H9 (cell line): Measurements from ENCODE around the gene MEF2A. TPM values are rescaled to one million over a fixed set of nuclear protein-coding genes. Genes with fewer than 3 reads are reported as not detected.

Experiments used
- DNase-seq: peaks from one replicate; pipeline ENCODE4 v3.0.0-alpha.2; 2017
- H2AFZ ChIP-seq: one replicate; pipeline ENCODE4 v1.6.1; 2013; ENCODE audit warnings: mild to moderate bottlenecking, low read length, control low read depth, moderate library complexity
- H2AK5ac ChIP-seq: 2 replicates; pipeline ENCODE4 v1.6.1; 2013; ENCODE audit warnings: low read length, control low read depth, mixed read lengths; ENCODE audit not compliant: insufficient read length
- H2BK120ac ChIP-seq: one replicate; pipeline ENCODE4 v1.6.1; 2013; ENCODE audit warnings: low read depth, mild to moderate bottlenecking, low read length, control low read depth, inconsistent platforms; ENCODE audit not compliant: poor library complexity, severe bottlenecking
- H2BK12ac ChIP-seq: 2 replicates; pipeline ENCODE4 v1.6.1; 2013; ENCODE audit warnings: low read length, control low read depth, mixed read lengths, low read depth; ENCODE audit not compliant: insufficient read length
- H2BK15ac ChIP-seq: 2 replicates; pipeline ENCODE4 v1.6.1; 2013; ENCODE audit warnings: low read depth, low read length, control low read depth
- H2BK20ac ChIP-seq: one replicate; pipeline ENCODE4 v1.6.1; 2013; ENCODE audit warnings: low read depth, mild to moderate bottlenecking, low read length, control low read depth, inconsistent platforms; ENCODE audit not compliant: poor library complexity, severe bottlenecking
- H2BK5ac ChIP-seq: 2 replicates; pipeline ENCODE4 v1.6.1; 2013; ENCODE audit warnings: low read length, control low read depth, mixed read lengths; ENCODE audit not compliant: insufficient read length
- H3K14ac ChIP-seq: 2 replicates; pipeline ENCODE4 v1.6.1; 2013; ENCODE audit warnings: low read length, control low read depth; ENCODE audit not compliant: insufficient read depth
- H3K18ac ChIP-seq: 2 replicates; pipeline ENCODE4 v1.6.1; 2013; ENCODE audit warnings: low read depth, mild to moderate bottlenecking, mixed read lengths, low read length, control low read depth; ENCODE audit not compliant: insufficient read length
- H3K23ac ChIP-seq: 2 replicates; pipeline ENCODE4 v1.6.1; 2013; ENCODE audit warnings: low read length, control low read depth, mixed read lengths, low read depth; ENCODE audit not compliant: insufficient read length
- H3K23me2 ChIP-seq: 2 replicates; pipeline ENCODE4 v1.6.1; 2013; ENCODE audit warnings: low read depth, mild to moderate bottlenecking, mixed read lengths, low read length, control low read depth; ENCODE audit not compliant: insufficient read length, poor library complexity, severe bottlenecking
- H3K27ac ChIP-seq: 2 replicates; pipeline ENCODE4 v1.5.1; 2013; ENCODE audit warnings: low read length, control low read depth, mixed read lengths, low read depth; ENCODE audit not compliant: insufficient read length
- H3K27me3 ChIP-seq: 2 replicates; pipeline ENCODE4 v1.6.1; 2013; ENCODE audit warnings: low read length, control low read depth, inconsistent platforms; ENCODE audit not compliant: insufficient read depth
- H3K4ac ChIP-seq: 2 replicates; pipeline ENCODE4 v1.6.1; 2013; ENCODE audit warnings: low read depth, mild to moderate bottlenecking, control low read depth, inconsistent platforms, low read length, moderate library complexity
- H3K4me1 ChIP-seq: 2 replicates; pipeline ENCODE4 v1.6.1; 2013; ENCODE audit warnings: low read length, control low read depth, inconsistent platforms; ENCODE audit not compliant: insufficient read depth
- H3K4me2 ChIP-seq: 2 replicates; pipeline ENCODE4 v1.6.1; 2013; ENCODE audit warnings: low read length, control low read depth, mixed read lengths; ENCODE audit not compliant: insufficient read length, insufficient read depth
- H3K56ac ChIP-seq: 2 replicates; pipeline ENCODE4 v1.6.1; 2013; ENCODE audit warnings: low read depth, mild to moderate bottlenecking, mixed read lengths, low read length, control low read depth; ENCODE audit not compliant: insufficient read length
- H3K79me1 ChIP-seq: 2 replicates; pipeline ENCODE4 v1.6.1; 2013; ENCODE audit warnings: low read depth, mild to moderate bottlenecking, moderate library complexity, low read length, control low read depth, inconsistent platforms; ENCODE audit not compliant: insufficient read depth, poor library complexity, severe bottlenecking
- H3K79me2 ChIP-seq: 2 replicates; pipeline ENCODE4 v1.6.1; 2013; ENCODE audit warnings: low read length, control low read depth, inconsistent platforms; ENCODE audit not compliant: insufficient read depth
- H3K9ac ChIP-seq: 2 replicates; pipeline ENCODE4 v1.6.1; 2013; ENCODE audit warnings: low read length, control low read depth, mixed read lengths; ENCODE audit not compliant: insufficient read length; ENCODE audit errors: extremely low read depth
- H3K9me3 ChIP-seq: one replicate; pipeline ENCODE4 v1.6.1; 2013; ENCODE audit warnings: low read depth, low read length, inconsistent platforms; ENCODE audit not compliant: control insufficient read depth
- H3T11ph ChIP-seq: one replicate; pipeline ENCODE4 v1.6.1; 2013; ENCODE audit warnings: mild to moderate bottlenecking, low read length, control low read depth, inconsistent platforms
- H4K20me1 ChIP-seq: one replicate; pipeline ENCODE4 v1.6.1; 2013; ENCODE audit not compliant: control insufficient read depth, insufficient read length, insufficient read depth
- H4K5ac ChIP-seq: 2 replicates; pipeline ENCODE4 v1.6.1; 2013; ENCODE audit warnings: low read depth, mild to moderate bottlenecking, mixed read lengths, low read length, control low read depth; ENCODE audit not compliant: insufficient read length
- H4K8ac ChIP-seq: replicated peaks from 2 replicates; pipeline ENCODE4 v1.6.1; 2013; ENCODE audit warnings: low read length, control low read depth, mixed read lengths, low read depth; ENCODE audit not compliant: insufficient read length
- H4K91ac ChIP-seq: 2 replicates; pipeline ENCODE4 v1.6.1; 2013; ENCODE audit warnings: low read depth, mild to moderate bottlenecking, moderate library complexity, mixed read lengths, low read length, control low read depth; ENCODE audit not compliant: insufficient read length
- H3K27ac Mint-ChIP-seq, 3 experiments: 2 replicates in 2 of 3; 3 replicates in 1 of 3; pipeline ENCODE4 v1.8.0; 2020 to 2021; ENCODE audit warnings: mixed read lengths in 3 of 3, mild to moderate bottlenecking in 1 of 3, moderate library complexity in 1 of 3
- H3K27me3 Mint-ChIP-seq: 2 replicates; pipeline ENCODE4 v1.8.0; 2021; ENCODE audit warnings: low read depth, mild to moderate bottlenecking, moderate library complexity, mixed read lengths
- H3K36me3 Mint-ChIP-seq, 3 experiments: 2 replicates in 2 of 3; 3 replicates in 1 of 3; pipeline ENCODE4 v1.8.0; 2020 to 2021; ENCODE audit warnings: low read depth in 3 of 3, mixed read lengths in 3 of 3; ENCODE audit not compliant: insufficient read depth in 1 of 3
- H3K4me1 Mint-ChIP-seq, 2 experiments: 2 replicates each; pipeline ENCODE4 v1.8.0; 2020; ENCODE audit warnings: mixed read lengths in 2 of 2
- H3K4me3 Mint-ChIP-seq, 2 experiments: 2 replicates in 1 of 2; 3 replicates in 1 of 2; pipeline ENCODE4 v1.8.0; 2020 to 2021; ENCODE audit warnings: mild to moderate bottlenecking in 2 of 2, mixed read lengths in 2 of 2, moderate library complexity in 1 of 2
- H3K9me3 Mint-ChIP-seq, 2 experiments: 2 replicates in 1 of 2; 3 replicates in 1 of 2; pipeline ENCODE4 v1.8.0; 2020; ENCODE audit warnings: mild to moderate bottlenecking in 2 of 2, mixed read lengths in 2 of 2, moderate library complexity in 1 of 2
- CTCF ChIP-seq: fragments of 200-600 bp; sonication (generic); conservative IDR thresholded peaks from 3 replicates; pipeline ENCODE4 v1.8.0; 2021; ENCODE audit warnings: antibody characterized with exemption, mild to moderate bottlenecking
- WGBS: extraction: QIAGEN DNeasy Blood & Tissue Kit; methylation state at CpG from one replicate; pipeline ENCODE4 v1.1.7; 2013; ENCODE audit warnings: missing lambda C conversion rate, low lambda C conversion rate, mixed read lengths; ENCODE audit not compliant: insufficient read length; ENCODE audit errors: extremely low coverage; 5-methylcytosine and 5-hydroxymethylcytosine counted together
- total RNA-seq: library from RNA; stranded (reverse); gene quantifications from 2 replicates; pipeline ENCODE4 v1.2.1, GENCODE V29; 2021

The MEF2A gene
- total RNA-seq, 1 experiment from 2014 or later, result 20.7 TPM

DNA sequence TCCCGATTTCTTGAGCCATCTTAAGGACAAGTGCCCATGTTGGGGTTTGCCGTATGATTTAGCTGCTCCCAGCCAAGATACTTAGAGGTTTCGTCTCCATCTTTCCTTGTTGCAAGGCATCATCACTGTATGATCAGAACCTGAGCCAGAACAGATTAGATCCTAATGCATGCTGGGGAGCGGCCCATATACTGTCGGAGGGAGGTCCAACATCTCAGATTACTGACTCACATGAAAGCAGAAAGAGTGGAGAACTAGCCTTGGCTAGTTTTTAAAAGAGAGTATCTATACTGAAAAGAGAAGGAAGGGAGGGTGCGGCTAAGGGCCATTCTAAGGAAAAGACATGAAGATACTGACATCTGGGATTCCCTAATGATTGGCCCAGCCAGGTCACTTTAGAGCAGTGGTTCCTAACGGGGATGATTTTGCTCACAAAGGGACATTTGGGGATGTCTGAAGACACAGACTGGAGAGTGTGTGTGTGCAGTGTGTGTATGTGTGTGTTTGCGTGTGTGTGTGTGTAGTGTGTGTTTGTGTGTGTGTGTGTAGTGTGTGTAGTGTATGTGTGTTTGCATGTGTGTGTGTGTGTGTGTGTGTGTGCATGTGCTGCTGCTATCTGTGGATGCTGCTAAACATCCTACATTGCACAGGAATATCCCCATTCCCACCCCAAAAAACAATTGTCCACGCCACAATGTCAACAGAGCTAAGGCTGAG lies 179.7 kb downstream of the MEF2A start:
- Histone ChIP-seq H4K91ac (no peak overlapping the region), H4K5ac (no peak overlapping the region), H3K4me1 (no peaks in the 10 kb centered on the region; the same call in 1 of the 2 replicates), H2BK120ac (no peak overlapping the region), H2BK15ac (no peak overlapping the region), H4K8ac (no peak overlapping the region), H2BK20ac (no peak overlapping the region), H3K14ac (no peak overlapping the region), H2AK5ac (no peak overlapping the region), H2AFZ (no peak overlapping the region), H3T11ph (no peak overlapping the region), H3K23me2 (no peaks in the 10 kb centered on the region), H3K9me3 (no peaks in the 10 kb centered on the region), H3K56ac (no peak overlapping the region), H2BK5ac (no peak overlapping the region), H2BK12ac (no peak overlapping the region), H4K20me1 (no peaks in the 10 kb centered on the region), H3K23ac (no peak overlapping the region), H3K79me2 (no peaks in the 10 kb centered on the region), H3K4me2 (no peak overlapping the region), H3K27me3 (no peaks in the 10 kb centered on the region), H3K79me1 (no peaks in the 10 kb centered on the region), H3K18ac (no peak overlapping the region), H3K9ac (no peak overlapping the region), H3K27ac (no peak overlapping the region), H3K4ac (no peak overlapping the region)
- peaks cover 2% of the 10 kb centered on the region for H3K27me3 Mint-ChIP-seq
- H3K9me3 Mint-ChIP-seq, result no peaks in the 10 kb centered on the region
- no peak overlapping the region for H3K27ac Mint-ChIP-seq
- H3K36me3 Mint-ChIP-seq, result no peaks in the 10 kb centered on the region
- no peaks in the 10 kb centered on the region; a peak in 1 of 4 replicates for H3K4me1 Mint-ChIP-seq
- no peak for DNase-seq
- TF ChIP-seq CTCF, result no peak
- WGBS, result no CpG with 5 or more reads among the region's 9 CpGs
- no peak overlapping the region for H3K4me3 Mint-ChIP-seq
